Heart right ventricle (tissue), 16 donors: ENCODE results near the gene RTP2. TPM values are rescaled to one million over a fixed set of nuclear protein-coding genes. Genes with fewer than 3 reads are reported as not detected.

Source experiments
- ATAC-seq, 8 donors: fragments of 200-7000 bp; cut with Tn5 transposase; one replicate each; pipeline ENCODE4 v1.9.1; 2020; ENCODE audit warnings: mild to moderate bottlenecking in 8 of 8, moderate library complexity in 8 of 8, moderate number of reproducible peaks in 1 of 8
- DNase-seq, 2 donors: peaks; one replicate each; pipeline ENCODE4 v3.0.0-alpha.2; 2020
- H3K27ac ChIP-seq, 10 donors: fragments of 200-600 bp; sonication (generic) in 2 of 10; one replicate each; pipeline versions ENCODE4 v1.5.0 to v1.8.0; 2020 to 2022; ENCODE audit warnings: mild to moderate bottlenecking in 3 of 10
- H3K27me3 ChIP-seq, 7 donors: fragments of 200-600 bp; one replicate each; pipeline ENCODE4 v1.8.0; 2021 to 2022; ENCODE audit warnings: mild to moderate bottlenecking in 2 of 7
- H3K36me3 ChIP-seq, 9 donors: fragments of 200-600 bp; sonication (generic) in 1 of 9; one replicate each; pipeline versions ENCODE4 v1.5.0 to v1.8.0; 2020 to 2022; ENCODE audit warnings: mild to moderate bottlenecking in 2 of 9
- H3K4me1 ChIP-seq, 9 donors: fragments of 200-600 bp; sonication (generic) in 1 of 9; one replicate each; pipeline versions ENCODE4 v1.5.0 to v1.8.0; 2020 to 2022; ENCODE audit warnings: mild to moderate bottlenecking in 4 of 9
- H3K4me3 ChIP-seq, 10 donors: fragments of 200-600 bp; sonication (generic) in 2 of 10; one replicate each; pipeline versions ENCODE4 v1.5.0 to v1.8.0; 2020 to 2022; ENCODE audit warnings: mild to moderate bottlenecking in 7 of 10, moderate library complexity in 2 of 10
- H3K9me3 ChIP-seq, 11 donors: fragments of 200-600 bp in 10 of 11; sonication (generic) in 2 of 11; one replicate each; pipeline versions ENCODE4 v1.5.0 to v1.8.0; 2013 to 2022; ENCODE audit warnings: mild to moderate bottlenecking in 2 of 11, control low read depth in 1 of 11, moderate library complexity in 1 of 11
- CTCF ChIP-seq, 9 donors: fragments of 200-600 bp; sonication (generic) in 2 of 9; IDR thresholded peaks; one replicate each; pipeline versions ENCODE4 v1.5.0 to v1.8.0; 2021 to 2022; ENCODE audit warnings: antibody characterized with exemption in 9 of 9, mild to moderate bottlenecking in 5 of 9, moderate library complexity in 1 of 9
- WGBS, 2 donors: extraction: QIAGEN DNeasy Blood & Tissue Kit; methylation state at CpG; one replicate each; pipeline ENCODE4 v1.1.7; 2013; ENCODE audit warnings: inconsistent platforms in 1 of 2; 5-methylcytosine and 5-hydroxymethylcytosine counted together
- intact Hi-C, 10 donors: fragments of 100-400 bp; cut with DNase I; formaldehyde crosslinking; loops; one replicate each; pipeline versions ENCODE4 v1.11.1 to v1.14.2; 2022
- polyA plus RNA-seq, 2 donors: library from polyadenylated mRNA; stranded (reverse); fragments of 200-250 nt; gene quantifications; one replicate each; pipeline ENCODE4 v1.2.3, GENCODE V29; 2013
- total RNA-seq, 10 donors: library from RNA; stranded (reverse); fragmentation: NEBNext Ultra II Directional in 3 of 10; extraction: Animal tissue kit (Norgen Biotek cat#: 25700) in 3 of 10; gene quantifications; one replicate each; pipeline versions ENCODE4 v1.2.1 to v1.2.4, GENCODE V29; 2021 to 2023
- donor health status: Arrhythmogenic right ventricular cardiomyopathy.
- donor health status: ischemic (EF 13 %, LVEDD 7.1; RV severe dilation, severe dysfunction).
- donor health status: healthy with polysubstance abuse.
- donor health status: DM: no; HTN: yes; CAD: no.
- donor health status: DM: no; HTN: no; CAD: no.
- donor health status: ischemic (EF 25% LVEDD 6.9; RV normal size, moderate dysfunction).
- donor health status: ischemic (EF 25% LVEDD 5.7; RV mildly dilated, moderate dysfunction).
- donor health status: healthy.
- donor health status: DM: yes; HTN: yes; CAD: no.
- donor health status: Ischemic cardiomyopathy.
- donor health status: ischemic (EF 35%, LVEDD 5.7; RV mildly dilated, moderate dysfunction).
- donor health status: nonischemic (EF 11% LVEDD 7.7; RV severe dilation, severe dysfunction).
- donor health status: DM: yes; HTN: yes; CAD: no.
- donor health status: PGD.
- donor health status: ischemic (EF 29% LVEDD 5.4; RV normal size, mild dysfunction).
- donor health status: nonischemic (EF 23%, LVEDD 6.1; RV moderate dilation, normal function).

The RTP2 gene
- total and polyA plus RNA-seq, 12 donors, result not detected

GRCh38 chr3:187709155-187709554 is 6.8 kb upstream of the RTP2 start:
- peaks cover 0 to 27% (median 4%) of the 10 kb centered on the region in 9 donors for H3K4me1 ChIP-seq
- ATAC-seq, result no peak

DNA sequence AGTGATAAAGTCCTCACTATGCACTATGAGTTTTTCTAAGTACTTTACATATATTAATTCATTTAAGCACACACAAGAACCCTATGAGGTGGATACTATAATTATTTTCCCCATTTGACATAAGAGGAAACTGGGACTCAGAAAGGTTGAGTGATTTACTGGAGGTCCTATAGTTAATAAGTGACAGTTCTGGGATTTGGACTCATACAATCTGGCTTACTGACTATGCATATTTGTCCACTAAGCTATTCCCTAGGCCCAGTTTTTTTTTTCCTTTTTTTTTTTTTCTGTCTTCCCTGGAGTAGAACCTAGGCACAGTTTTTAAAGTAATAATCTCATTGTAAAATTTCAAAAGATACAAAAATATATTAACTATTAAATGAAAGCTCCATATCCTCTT is 6.3 kb upstream of the RTP2 start:
- DNase-seq, result no peak
- Histone ChIP-seq H3K36me3 (no peaks in the 10 kb centered on the region), H3K4me1 (peaks cover 0 to 23% (median 4%) of the 10 kb centered on the region in 9 donors), H3K27ac (no peak overlapping the region), H3K27me3 (no peaks in the 10 kb centered on the region), H3K4me3 (no peak overlapping the region), H3K9me3 (no peaks in the 10 kb centered on the region)
- no peak for ATAC-seq
- intact Hi-C loops, result no loop called here
- no peak for TF ChIP-seq CTCF (IDR thresholded peaks at IDR 0.05)

More at GRCh38 chr3:187709155-187709554, 6.8 kb upstream of the RTP2 start:
- Histone ChIP-seq H3K4me3 (no peak overlapping the region), H3K27ac (no peak overlapping the region), H3K36me3 (no peaks in the 10 kb centered on the region), H3K27me3 (no peaks in the 10 kb centered on the region), H3K9me3 (no peaks in the 10 kb centered on the region)
- intact Hi-C loops, result no loop called here
- WGBS, 2 donors, result 71 to 72% methylated on average over 4 of the region's 4 CpGs
- no peak for TF ChIP-seq CTCF (IDR thresholded peaks at IDR 0.05)
- no peak for DNase-seq

GRCh38 chr3:187706971-187707370 is 4.6 kb upstream of the RTP2 start:
- no peak for ATAC-seq
- peak in 1 of 2 donors; percentile 44 for DNase-seq
- intact Hi-C loops, result no loop called here

GRCh38 chr3:187705164-187705563 is 2.8 kb upstream of the RTP2 start:
- no peak for TF ChIP-seq CTCF (IDR thresholded peaks at IDR 0.05)
- peak overlapping the region in 6 of 10 donors; percentile 13 to 68 (median 52) for H3K27ac ChIP-seq
- no peak overlapping the region for H3K4me3 ChIP-seq
- no peaks in the 10 kb centered on the region for H3K36me3 ChIP-seq
- ATAC-seq, result peak; percentile 42 to 94 (median 86)
- no peaks in the 10 kb centered on the region for H3K9me3 ChIP-seq
- peaks cover 0 to 22% (median 0%) of the 10 kb centered on the region in 9 donors for H3K4me1 ChIP-seq
- DNase-seq, result no peak
- intact Hi-C loops, result no loop called here
- no peaks in the 10 kb centered on the region for H3K27me3 ChIP-seq

More at GRCh38 chr3:187706971-187707370, 4.6 kb upstream of the RTP2 start:
- Histone ChIP-seq H3K4me1 (peaks cover 0 to 22% (median 0%) of the 10 kb centered on the region in 9 donors), H3K36me3 (no peaks in the 10 kb centered on the region), H3K27ac (no peak overlapping the region), H3K9me3 (no peaks in the 10 kb centered on the region), H3K27me3 (no peaks in the 10 kb centered on the region), H3K4me3 (no peak overlapping the region)
- TF ChIP-seq CTCF (IDR thresholded peaks at IDR 0.05), result no peak
- 82 to 87% methylated on average over 2 of the region's 2 CpGs for WGBS, 2 donors
